ENCODE data around the gene TENT5A. TPM values are rescaled to one million over a fixed set of nuclear protein-coding genes. Genes with fewer than 3 reads are reported as not detected.

TENT5A gene
- polyA plus RNA-seq, 3 donors: 9.1 to 28.9 (median 12.1) TPM

GRCh38 chr6:81722506-81723223 is 29.8 kb downstream of the TENT5A start:
- no peaks in the 10 kb centered on the region for H3K79me2 ChIP-seq (ENCODE audit: insufficient read depth, low read length)
- Mint-ChIP-seq H3K27ac (no peak overlapping the region), H3K36me3 (peaks cover 3 to 4% of the 10 kb centered on the region in 2 donors), H3K4me3 (no peak overlapping the region), H3K9me3 (peaks cover 0 to 3% (median 0%) of the 10 kb centered on the region in 7 donors), H3K27me3 (ENCODE audit: low read depth in 3 of 3) (no peaks in the 10 kb centered on the region), H3K4me1 (peaks cover 13% of the 10 kb centered on the region)
- intact Hi-C loops (cut with micrococcal nuclease): no loop called here
- TF ChIP-seq CTCF (IDR thresholded peaks at IDR 0.05): no peak
- H3K9ac ChIP-seq (ENCODE audit: insufficient read depth, low read length, poor library complexity, severe bottlenecking): no peak overlapping the region
- no CpG with 5 or more reads among the region's 1 CpG for WGBS (ENCODE audit: insufficient coverage)
- no peak overlapping the region for H3K27ac ChIP-seq (ENCODE audit: low read depth in 1 of 2, low read length in 2 of 2)
- peaks cover 4% of the 10 kb centered on the region for H4K20me1 ChIP-seq (ENCODE audit: insufficient read depth, low read length)
- H3K4me2 ChIP-seq (replicated peaks; ENCODE audit: extremely low read depth, low read length, poor library complexity, severe bottlenecking): no peak overlapping the region
- H3K9me3 ChIP-seq (replicated peaks in 1 of 2; ENCODE audit: control insufficient read depth in 1 of 2, insufficient read depth in 1 of 2, low read length in 2 of 2): no peaks in the 10 kb centered on the region
- DNase-seq: no peak
- H3K36me3 ChIP-seq (replicated peaks in 1 of 2; ENCODE audit: control insufficient read depth in 1 of 2, insufficient read depth in 2 of 2, low read length in 2 of 2): no peaks in the 10 kb centered on the region
- no peak overlapping the region for H2AFZ ChIP-seq (ENCODE audit: insufficient read depth, low read depth, low read length, poor library complexity, severe bottlenecking)
- H3K4me1 ChIP-seq (ENCODE audit: control insufficient read depth in 1 of 2, insufficient read depth in 2 of 2, low read length in 2 of 2): no peaks in the 10 kb centered on the region
- no peak overlapping the region for H3K4me3 ChIP-seq (replicated peaks in 1 of 3; ENCODE audit: low read depth in 2 of 3, low read length in 3 of 3)
- no peaks in the 10 kb centered on the region for H3K27me3 ChIP-seq (ENCODE audit: control insufficient read depth in 2 of 2, insufficient read depth in 2 of 2, low read length in 2 of 2)

- intact Hi-C loops (cut with micrococcal nuclease): no loop called here
- no peak for DNase-seq
- no peaks in the 10 kb centered on the region for H3K79me2 ChIP-seq (ENCODE audit: insufficient read depth, low read length)
- no peak overlapping the region for H3K4me2 ChIP-seq (replicated peaks; ENCODE audit: extremely low read depth, low read length, poor library complexity, severe bottlenecking)
- no peak overlapping the region for H2AFZ ChIP-seq (ENCODE audit: insufficient read depth, low read depth, low read length, poor library complexity, severe bottlenecking)
- Mint-ChIP-seq H3K9me3 (peaks cover 0 to 3% (median 0%) of the 10 kb centered on the region in 7 donors), H3K27ac (peak overlapping the region in 2 of 7 donors; percentile 11 to 43), H3K27me3 (ENCODE audit: low read depth in 3 of 3) (no peaks in the 10 kb centered on the region), H3K36me3 (peaks cover 0 to 4% of the 10 kb centered on the region in 2 donors), H3K4me1 (peaks cover 15% of the 10 kb centered on the region), H3K4me3 (no peak overlapping the region)
- H3K9ac ChIP-seq (ENCODE audit: insufficient read depth, low read length, poor library complexity, severe bottlenecking): no peak overlapping the region
- H4K20me1 ChIP-seq (ENCODE audit: insufficient read depth, low read length): no peaks in the 10 kb centered on the region
- TF ChIP-seq CTCF (IDR thresholded peaks at IDR 0.05): no peak
- 92% methylated on average over 1 of the region's 1 CpG for WGBS (ENCODE audit: insufficient coverage)
- H3K27ac ChIP-seq (ENCODE audit: low read depth in 1 of 2, low read length in 2 of 2): no peak overlapping the region
- H3K4me3 ChIP-seq (replicated peaks in 1 of 3; ENCODE audit: low read depth in 2 of 3, low read length in 3 of 3): no peak overlapping the region
- H3K27me3 ChIP-seq (ENCODE audit: control insufficient read depth in 2 of 2, insufficient read depth in 2 of 2, low read length in 2 of 2): no peaks in the 10 kb centered on the region
- H3K9me3 ChIP-seq (replicated peaks in 1 of 2; ENCODE audit: control insufficient read depth in 1 of 2, insufficient read depth in 1 of 2, low read length in 2 of 2): no peaks in the 10 kb centered on the region
- no peaks in the 10 kb centered on the region for H3K36me3 ChIP-seq (replicated peaks in 1 of 2; ENCODE audit: control insufficient read depth in 1 of 2, insufficient read depth in 2 of 2, low read length in 2 of 2)
- H3K4me1 ChIP-seq (ENCODE audit: control insufficient read depth in 1 of 2, insufficient read depth in 2 of 2, low read length in 2 of 2): no peaks in the 10 kb centered on the region
Observed at GRCh38 chr6:81720427-81720826, 32.1 kb downstream of the TENT5A start.

Data from CD14-positive monocyte (primary cell).